DND-41 (cell line): ENCODE measurements around the gene ELMOD3.
"Not testable (repeated sequence)": the region's sequence is repeated elsewhere in the genome, so short reads cannot be mapped to it uniquely, and the experiment has no call there.

Experiments used
- ATAC-seq: fragments of 200-7000 bp; cut with Tn5 transposase; 3 replicates; pipeline ENCODE4 v1.9.1; 2021; ENCODE audit warnings: low read depth; ENCODE audit not compliant: insufficient read depth
- DNase-seq: peaks from one replicate; pipeline ENCODE4 v3.0.0-alpha.2; 2020
- H2AFZ ChIP-seq: 2 replicates; pipeline ENCODE4 v1.6.0; 2012; ENCODE audit warnings: low read depth, low read length
- H3K27ac ChIP-seq: 2 replicates; pipeline ENCODE4 v1.5.1; 2012; ENCODE audit warnings: low read length, inconsistent platforms
- H3K27me3 ChIP-seq: fragments of 200-600 bp; sonication (generic); 2 replicates; pipeline ENCODE4 v1.6.0; 2012; ENCODE audit warnings: low read length, mild to moderate bottlenecking, inconsistent platforms; ENCODE audit not compliant: insufficient read depth, poor library complexity
- H3K36me3 ChIP-seq: 2 replicates; pipeline ENCODE4 v1.5.1; 2012; ENCODE audit warnings: low read length, inconsistent platforms; ENCODE audit not compliant: insufficient read depth
- H3K4me1 ChIP-seq: 2 replicates; pipeline ENCODE4 v1.5.1; 2012; ENCODE audit warnings: mild to moderate bottlenecking, low read length; ENCODE audit not compliant: insufficient read depth
- H3K4me2 ChIP-seq: 2 replicates; pipeline ENCODE4 v1.6.0; 2012; ENCODE audit warnings: mild to moderate bottlenecking, moderate library complexity, low read length, inconsistent platforms; ENCODE audit not compliant: insufficient read depth
- H3K4me3 ChIP-seq, 2 experiments: fragments of 200-600 bp in 1 of 2; shearing (Covaris generic) in 1 of 2; 2 replicates each; pipeline ENCODE4 v1.5.1; 2012 to 2016; ENCODE audit warnings: inconsistent platforms in 2 of 2, low read length in 2 of 2, mild to moderate bottlenecking in 2 of 2, low read depth in 1 of 2, moderate library complexity in 1 of 2
- H3K79me2 ChIP-seq: 2 replicates; pipeline ENCODE4 v1.6.0; 2012; ENCODE audit warnings: low read length, inconsistent platforms; ENCODE audit not compliant: insufficient read depth
- H3K9ac ChIP-seq: 2 replicates; pipeline ENCODE4 v1.6.0; 2012; ENCODE audit warnings: low read depth, mild to moderate bottlenecking, inconsistent platforms, low read length, moderate library complexity
- H3K9me3 ChIP-seq: 2 replicates; pipeline ENCODE4 v1.5.1; 2012; ENCODE audit warnings: low read length, moderate library complexity, mild to moderate bottlenecking, inconsistent platforms; ENCODE audit not compliant: insufficient read depth, severe bottlenecking
- H4K20me1 ChIP-seq: 2 replicates; pipeline ENCODE4 v1.6.0; 2012; ENCODE audit warnings: low read length; ENCODE audit not compliant: insufficient read depth
- CTCF ChIP-seq: IDR thresholded peaks from 2 replicates; pipeline ENCODE4 v1.5.1; 2012; ENCODE audit warnings: borderline replicate concordance, low read length, moderate library complexity, mild to moderate bottlenecking; ENCODE audit not compliant: poor library complexity, severe bottlenecking; ENCODE audit errors: extremely low read depth
- EZH2 ChIP-seq: IDR thresholded peaks from 3 replicates; pipeline ENCODE4 v1.6.1; 2012; ENCODE audit warnings: borderline replicate concordance, low read depth, mild to moderate bottlenecking, moderate library complexity, low read length, inconsistent platforms; ENCODE audit not compliant: severe bottlenecking

ELMOD3 gene

GRCh38 chr2:85357736-85358135, 3.2 kb downstream of the ELMOD3 start:
- Histone ChIP-seq H3K4me3 (peak overlapping the region in 1 of 2 experiments; percentile 31; a peak in 1 of 4 replicates), H3K4me1 (peaks cover 45% of the 10 kb centered on the region), H3K4me2 (peak overlapping the region; percentile 21; the same call in 1 of the 2 replicates), H3K36me3 (peaks cover 45% of the 10 kb centered on the region), H2AFZ (no peak overlapping the region), H3K27ac (no peak overlapping the region), H3K27me3 (no peaks in the 10 kb centered on the region), H3K9ac (no peak overlapping the region), H4K20me1 (no peaks in the 10 kb centered on the region), H3K79me2 (peaks cover 33% of the 10 kb centered on the region), H3K9me3 (no peaks in the 10 kb centered on the region)
- DNase-seq: no peak
- no peak for ATAC-seq
- no peak for TF ChIP-seq CTCF
- TF ChIP-seq EZH2: no peak

- H3K4me2 ChIP-seq, H2AFZ ChIP-seq, H3K9me3 ChIP-seq, H3K27me3 ChIP-seq, H3K27ac ChIP-seq, ATAC-seq, H3K4me3 ChIP-seq, H3K4me1 ChIP-seq, DNase-seq, H4K20me1 ChIP-seq, H3K79me2 ChIP-seq, H3K9ac ChIP-seq: not testable (repeated sequence)
- H3K36me3 ChIP-seq: peaks cover 31% of the 10 kb centered on the region
Measured at GRCh38 chr2:85362653-85363387, 8.3 kb downstream of the ELMOD3 start.

- no peaks in the 10 kb centered on the region for H3K79me2 ChIP-seq
- no peaks in the 10 kb centered on the region for H3K9me3 ChIP-seq
- TF ChIP-seq CTCF: no peak
- no peak for TF ChIP-seq EZH2
- H3K4me3 ChIP-seq: no peak overlapping the region
- H3K36me3 ChIP-seq: peaks cover 12% of the 10 kb centered on the region
- no peak overlapping the region for H3K27ac ChIP-seq
- no peak for ATAC-seq
- H3K4me2 ChIP-seq: no peak overlapping the region
- no peak for DNase-seq
- H2AFZ ChIP-seq: no peak overlapping the region
- H3K27me3 ChIP-seq: no peaks in the 10 kb centered on the region
- H3K9ac ChIP-seq: no peak overlapping the region
- no peaks in the 10 kb centered on the region for H3K4me1 ChIP-seq
- no peaks in the 10 kb centered on the region for H4K20me1 ChIP-seq
Measured at GRCh38 chr2:85367180-85367579, 12.6 kb downstream of the ELMOD3 start.

GRCh38 chr2:85368921-85369320, 14.4 kb downstream of the ELMOD3 start:
- Histone ChIP-seq H3K9ac (no peak overlapping the region), H3K9me3 (no peaks in the 10 kb centered on the region), H3K36me3 (no peaks in the 10 kb centered on the region; the same call in none of the 2 replicates), H4K20me1 (no peaks in the 10 kb centered on the region), H3K4me1 (no peaks in the 10 kb centered on the region), H2AFZ (no peak overlapping the region), H3K27me3 (no peaks in the 10 kb centered on the region), H3K4me2 (no peak overlapping the region), H3K27ac (no peak overlapping the region), H3K79me2 (no peaks in the 10 kb centered on the region), H3K4me3 (no peak overlapping the region)
- no peak for DNase-seq
- no peak for ATAC-seq
- no peak for TF ChIP-seq CTCF
- TF ChIP-seq EZH2: no peak
